ENCODE data around the gene LHX1. TPM values are rescaled to one million over a fixed set of nuclear protein-coding genes. Genes with fewer than 3 reads are reported as not detected.

LHX1 gene
- total RNA-seq, 4 donors from 2014 or later = not detected

DNA sequence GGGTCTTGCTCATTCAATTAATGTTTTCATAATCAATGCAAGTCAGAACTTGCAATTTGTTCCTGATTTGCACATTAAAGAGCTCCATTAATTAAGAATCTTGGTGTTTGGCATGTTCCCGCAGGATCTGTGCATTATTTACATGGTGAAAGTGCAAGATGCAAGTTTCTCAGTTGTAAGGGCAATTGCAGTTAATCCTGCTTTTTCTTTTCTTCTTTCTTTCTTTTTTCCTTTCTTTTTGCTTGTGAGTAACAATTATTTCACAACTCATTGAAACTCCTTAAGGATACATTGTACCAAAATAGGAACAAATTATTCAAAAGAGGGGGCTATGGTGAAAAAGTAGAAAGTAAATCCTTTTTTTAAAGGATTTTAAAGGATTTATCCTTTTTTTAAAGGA, 35.6 kb downstream of the LHX1 start:
- no peaks in the 10 kb centered on the region for H3K4me1 ChIP-seq
- DNase-seq = no peak
- no peak overlapping the region for H3K4me3 ChIP-seq (replicated peaks in 1 of 3)
- 97 to 100% methylated on average over 1 of the region's 1 CpG for WGBS, 2 donors
- no peaks in the 10 kb centered on the region for H3K9me3 ChIP-seq
- H3K36me3 ChIP-seq = no peaks in the 10 kb centered on the region
- no peak for TF ChIP-seq POLR2A (IDR thresholded peaks at IDR 0.05)
- TF ChIP-seq, protein P1, sequence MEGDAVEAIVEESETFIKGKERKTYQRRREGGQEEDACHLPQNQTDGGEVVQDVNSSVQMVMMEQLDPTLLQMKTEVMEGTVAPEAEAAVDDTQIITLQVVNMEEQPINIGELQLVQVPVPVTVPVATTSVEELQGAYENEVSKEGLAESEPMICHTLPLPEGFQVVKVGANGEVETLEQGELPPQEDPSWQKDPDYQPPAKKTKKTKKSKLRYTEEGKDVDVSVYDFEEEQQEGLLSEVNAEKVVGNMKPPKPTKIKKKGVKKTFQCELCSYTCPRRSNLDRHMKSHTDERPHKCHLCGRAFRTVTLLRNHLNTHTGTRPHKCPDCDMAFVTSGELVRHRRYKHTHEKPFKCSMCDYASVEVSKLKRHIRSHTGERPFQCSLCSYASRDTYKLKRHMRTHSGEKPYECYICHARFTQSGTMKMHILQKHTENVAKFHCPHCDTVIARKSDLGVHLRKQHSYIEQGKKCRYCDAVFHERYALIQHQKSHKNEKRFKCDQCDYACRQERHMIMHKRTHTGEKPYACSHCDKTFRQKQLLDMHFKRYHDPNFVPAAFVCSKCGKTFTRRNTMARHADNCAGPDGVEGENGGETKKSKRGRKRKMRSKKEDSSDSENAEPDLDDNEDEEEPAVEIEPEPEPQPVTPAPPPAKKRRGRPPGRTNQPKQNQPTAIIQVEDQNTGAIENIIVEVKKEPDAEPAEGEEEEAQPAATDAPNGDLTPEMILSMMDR (IDR thresholded peaks at IDR 0.05) = no peak
- intact Hi-C loops (cut with DNase I) = no loop called here
- no peaks in the 10 kb centered on the region for H3K27me3 ChIP-seq
- H3K27ac ChIP-seq = no peak overlapping the region

DNA sequence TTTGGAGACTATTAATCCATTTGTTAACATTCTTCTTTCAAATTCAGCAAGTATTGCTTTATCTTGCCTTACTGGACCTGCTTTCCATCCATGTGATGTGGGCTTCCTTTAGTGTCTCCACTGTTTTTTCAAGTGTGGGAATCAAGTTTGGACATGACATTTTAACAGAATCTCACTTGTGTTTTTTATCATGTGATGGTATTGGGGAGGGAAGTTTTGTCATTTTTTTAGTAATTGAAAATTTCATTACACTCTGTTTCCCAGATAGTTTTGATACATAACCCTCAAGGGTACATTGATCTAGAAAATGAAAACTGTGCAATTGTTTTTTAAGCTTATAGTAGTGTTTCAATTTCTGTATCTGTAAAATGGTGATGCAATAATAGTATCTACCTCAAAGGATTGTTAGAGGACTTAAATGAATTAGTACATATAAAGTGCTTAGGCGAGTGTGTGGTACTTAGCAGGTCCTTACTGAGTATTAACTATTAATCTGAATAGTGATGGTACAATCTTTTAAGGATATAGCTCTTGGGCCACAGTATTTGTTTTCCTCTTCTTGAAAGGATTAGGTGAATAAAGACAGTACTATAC, 38.7 kb downstream of the LHX1 start:
- intact Hi-C loops (cut with DNase I) = no loop called here
- H3K27ac ChIP-seq = no peak overlapping the region
- no peaks in the 10 kb centered on the region for H3K36me3 ChIP-seq
- no peaks in the 10 kb centered on the region for H3K9me3 ChIP-seq
- no peak for DNase-seq
- no peaks in the 10 kb centered on the region for H3K27me3 ChIP-seq
- 90 to 98% methylated on average over 1 of the region's 1 CpG for WGBS, 2 donors
- TF ChIP-seq POLR2A (IDR thresholded peaks at IDR 0.05) = no peak
- TF ChIP-seq, protein P1 (IDR thresholded peaks at IDR 0.05) = no peak
- no peak overlapping the region for H3K4me3 ChIP-seq (replicated peaks in 1 of 3)
- H3K4me1 ChIP-seq = no peaks in the 10 kb centered on the region

DNA sequence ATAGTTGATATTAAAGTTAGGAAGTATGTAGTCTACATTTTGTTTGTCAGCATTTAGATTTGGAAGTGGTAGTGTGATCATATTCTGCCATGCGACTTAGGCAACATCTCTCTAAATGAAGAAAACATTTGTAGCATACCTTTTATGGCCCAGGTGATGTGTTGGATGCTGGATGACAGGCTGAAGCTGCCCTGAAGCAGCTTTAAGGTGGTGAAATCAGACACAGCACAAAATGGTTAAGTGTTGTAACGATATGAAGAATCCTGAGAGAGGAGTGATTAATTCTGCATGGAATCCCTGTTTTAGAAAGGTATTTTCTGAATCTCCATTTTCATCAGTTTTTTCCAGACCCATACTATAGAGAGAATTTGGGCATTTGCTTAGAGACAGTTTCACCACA, 39.8 kb downstream of the LHX1 start:
- TF ChIP-seq, protein P1 (IDR thresholded peaks at IDR 0.05) = no peak
- no peak for TF ChIP-seq POLR2A (IDR thresholded peaks at IDR 0.05)
- Histone ChIP-seq H3K27ac (no peak overlapping the region), H3K36me3 (no peaks in the 10 kb centered on the region), H3K4me3 (replicated peaks in 1 of 3) (no peak overlapping the region), H3K4me1 (no peaks in the 10 kb centered on the region), H3K27me3 (no peaks in the 10 kb centered on the region), H3K9me3 (no peaks in the 10 kb centered on the region)
- intact Hi-C loops (cut with DNase I) = no loop called here
- DNase-seq = no peak
- WGBS, 2 donors = 88 to 98% methylated on average over 2 of the region's 2 CpGs

DNA sequence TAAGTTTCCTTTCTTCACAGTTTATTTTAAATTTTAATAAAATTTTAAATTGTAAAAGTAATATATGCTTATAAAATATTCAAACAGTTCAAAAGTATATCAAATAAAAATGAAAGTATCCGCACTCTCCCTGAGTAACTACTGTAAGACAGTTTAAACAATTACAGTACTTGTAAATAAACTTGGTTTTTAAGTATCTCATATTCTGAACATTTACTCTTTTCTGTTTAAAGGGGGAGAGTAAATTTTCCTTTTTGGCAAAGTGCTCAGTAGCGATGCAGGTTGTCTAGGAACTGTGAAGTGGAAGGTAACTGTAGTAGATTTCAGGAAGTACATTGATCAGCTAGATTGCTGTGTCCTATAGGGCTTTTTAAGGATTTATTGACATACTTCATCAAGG, 40.3 kb downstream of the LHX1 start:
- Histone ChIP-seq H3K27me3 (no peaks in the 10 kb centered on the region), H3K27ac (no peak overlapping the region), H3K9me3 (no peaks in the 10 kb centered on the region), H3K4me3 (replicated peaks in 1 of 3) (no peak overlapping the region), H3K4me1 (no peaks in the 10 kb centered on the region), H3K36me3 (no peaks in the 10 kb centered on the region)
- DNase-seq = no peak
- TF ChIP-seq, protein P1 (IDR thresholded peaks at IDR 0.05) = no peak
- no peak for TF ChIP-seq POLR2A (IDR thresholded peaks at IDR 0.05)
- WGBS, 2 donors = 97 to 99% methylated on average over 2 of the region's 2 CpGs
- intact Hi-C loops (cut with DNase I) = no loop called here

DNA sequence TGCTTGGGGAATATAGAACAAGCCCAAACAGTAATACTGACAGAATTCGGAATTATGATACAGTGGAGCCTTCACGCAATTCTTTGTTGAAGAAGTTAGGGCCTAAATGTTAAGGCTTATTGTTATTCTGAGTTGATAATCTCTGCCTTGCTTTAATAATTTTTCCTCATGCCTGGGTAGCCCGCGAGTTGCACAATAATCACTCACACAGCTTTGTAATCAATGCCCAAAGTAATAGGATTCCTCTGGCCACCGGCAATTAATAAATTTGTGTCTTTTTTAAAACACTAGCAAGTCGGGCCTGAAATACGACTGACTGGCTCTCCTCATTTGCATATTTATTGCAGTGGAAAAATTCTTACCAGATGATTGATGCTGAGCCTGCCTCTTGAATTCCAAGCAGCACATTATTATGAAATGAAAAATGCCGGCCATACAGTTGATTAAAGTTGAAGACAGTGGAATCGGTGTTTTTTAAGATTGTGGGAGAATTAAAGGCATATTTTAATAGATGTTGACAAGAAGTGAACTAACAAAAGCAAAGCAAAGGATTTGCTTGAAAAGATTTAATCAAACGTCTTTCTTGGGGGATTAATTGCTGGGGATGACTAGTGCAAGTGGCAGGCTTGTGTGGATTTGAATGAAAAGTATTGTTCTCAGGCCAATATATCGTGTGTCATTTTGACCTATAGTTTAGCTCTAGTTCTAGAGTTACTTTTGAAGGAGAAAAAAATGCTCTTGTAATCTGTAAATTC, 41.7 kb downstream of the LHX1 start:
- WGBS, 2 donors = 90 to 93% methylated on average over 11 of the region's 11 CpGs
- Histone ChIP-seq H3K4me3 (replicated peaks in 1 of 3) (no peak overlapping the region), H3K4me1 (no peaks in the 10 kb centered on the region), H3K27me3 (no peaks in the 10 kb centered on the region), H3K9me3 (no peaks in the 10 kb centered on the region), H3K27ac (no peak overlapping the region), H3K36me3 (no peaks in the 10 kb centered on the region)
- TF ChIP-seq, protein P1 (IDR thresholded peaks at IDR 0.05) = no peak
- no peak for TF ChIP-seq POLR2A (IDR thresholded peaks at IDR 0.05)
- intact Hi-C loops (cut with DNase I) = no loop called here
- no peak for DNase-seq
